ENCODE data around the gene IGFBP3. TPM values are rescaled to one million over a fixed set of nuclear protein-coding genes. Genes with fewer than 3 reads are reported as not detected.

IGFBP3 gene
- total RNA-seq, 2 experiments from 2014 or later = 8.0 to 10.0 TPM

DNA sequence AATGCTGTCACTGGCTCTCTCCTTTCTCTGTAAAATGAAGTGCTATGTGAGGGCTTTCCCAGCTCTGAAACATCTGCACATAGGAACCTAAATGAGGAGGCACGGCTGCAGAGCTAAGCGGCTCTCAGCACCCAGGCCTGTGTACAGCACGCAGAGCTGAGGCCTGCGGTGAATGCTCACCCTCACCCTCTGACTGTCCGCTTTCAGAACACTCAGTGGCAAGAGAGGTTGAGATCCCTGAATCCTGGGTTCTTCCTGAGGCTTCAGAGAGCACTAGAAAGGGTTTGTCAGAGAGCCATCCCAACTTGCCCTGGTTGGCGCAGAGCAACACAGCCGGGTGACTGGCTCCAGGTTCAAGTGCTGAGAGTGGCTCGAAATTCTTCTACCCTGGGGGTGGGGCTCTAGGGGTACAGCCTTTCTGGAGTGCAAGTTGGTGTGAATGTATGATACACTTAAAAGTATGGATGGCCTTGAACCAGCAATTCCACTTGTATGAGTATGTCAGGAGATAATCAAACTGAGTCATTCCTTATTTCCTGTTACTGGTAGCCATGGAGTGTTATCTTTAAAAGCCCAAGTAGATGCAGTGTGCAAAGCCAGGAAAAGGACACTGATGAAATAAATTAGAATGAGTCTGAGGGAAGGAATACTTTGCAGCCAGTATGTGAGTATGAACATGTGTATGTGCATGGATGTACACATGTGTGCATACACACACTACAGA, 46.5 kb downstream of the IGFBP3 start:
- Mint-ChIP-seq H3K27ac (no peak overlapping the region), H3K9me3 (peaks cover 4% of the 10 kb centered on the region), H3K36me3 (ENCODE audit: low read depth) (no peaks in the 10 kb centered on the region), H3K27me3 (no peaks in the 10 kb centered on the region), H3K4me1 (ENCODE audit: low read depth) (no peaks in the 10 kb centered on the region), H3K4me3 (no peak overlapping the region)
- Histone ChIP-seq H3K27ac (ENCODE audit: low read depth in 1 of 2, low read length in 2 of 2) (no peak overlapping the region), H3K9me3 (ENCODE audit: control insufficient read depth in 1 of 2, insufficient read depth in 1 of 2, low read length in 2 of 2) (peaks cover 12 to 16% of the 10 kb centered on the region in 2 experiments), H3K4me3 (ENCODE audit: low read length) (no peak overlapping the region), H3K36me3 (ENCODE audit: insufficient read depth, low read length) (no peaks in the 10 kb centered on the region), H3K27me3 (ENCODE audit: control insufficient read depth in 1 of 2, insufficient read depth in 2 of 2, low read length in 2 of 2) (peaks cover 0 to 4% of the 10 kb centered on the region in 2 experiments), H3K4me1 (ENCODE audit: insufficient read depth, low read length) (no peaks in the 10 kb centered on the region)
- TF ChIP-seq, protein P1, sequence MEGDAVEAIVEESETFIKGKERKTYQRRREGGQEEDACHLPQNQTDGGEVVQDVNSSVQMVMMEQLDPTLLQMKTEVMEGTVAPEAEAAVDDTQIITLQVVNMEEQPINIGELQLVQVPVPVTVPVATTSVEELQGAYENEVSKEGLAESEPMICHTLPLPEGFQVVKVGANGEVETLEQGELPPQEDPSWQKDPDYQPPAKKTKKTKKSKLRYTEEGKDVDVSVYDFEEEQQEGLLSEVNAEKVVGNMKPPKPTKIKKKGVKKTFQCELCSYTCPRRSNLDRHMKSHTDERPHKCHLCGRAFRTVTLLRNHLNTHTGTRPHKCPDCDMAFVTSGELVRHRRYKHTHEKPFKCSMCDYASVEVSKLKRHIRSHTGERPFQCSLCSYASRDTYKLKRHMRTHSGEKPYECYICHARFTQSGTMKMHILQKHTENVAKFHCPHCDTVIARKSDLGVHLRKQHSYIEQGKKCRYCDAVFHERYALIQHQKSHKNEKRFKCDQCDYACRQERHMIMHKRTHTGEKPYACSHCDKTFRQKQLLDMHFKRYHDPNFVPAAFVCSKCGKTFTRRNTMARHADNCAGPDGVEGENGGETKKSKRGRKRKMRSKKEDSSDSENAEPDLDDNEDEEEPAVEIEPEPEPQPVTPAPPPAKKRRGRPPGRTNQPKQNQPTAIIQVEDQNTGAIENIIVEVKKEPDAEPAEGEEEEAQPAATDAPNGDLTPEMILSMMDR (IDR thresholded peaks at IDR 0.05) = no peak
- intact Hi-C loops (cut with DNase I, micrococcal nuclease) = no loop called here
- DNase-seq = no peak
- no peak for ATAC-seq (ENCODE audit: poor library complexity)
- CTCF ChIA-PET = no interaction called here
- POLR2A ChIA-PET = no interaction called here

DNA sequence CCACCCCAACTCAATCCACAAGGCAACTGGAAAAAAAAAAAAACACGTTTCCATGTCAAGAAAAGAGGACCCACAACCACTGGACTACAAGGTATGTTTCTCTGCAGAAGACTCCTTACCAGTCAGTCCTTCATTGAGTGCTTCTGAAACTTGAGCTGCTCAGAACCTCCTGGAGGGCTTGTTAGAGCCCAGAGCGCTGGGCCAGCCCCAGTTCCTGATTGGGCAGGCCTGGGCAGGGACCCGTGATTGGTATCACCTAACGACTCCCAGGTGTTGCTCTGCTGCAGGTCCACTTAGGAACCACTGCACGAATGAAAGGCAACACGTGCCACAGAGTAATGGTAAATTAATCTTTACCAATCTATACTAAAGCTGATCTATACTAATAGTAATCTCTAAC, 47.7 kb downstream of the IGFBP3 start:
- H3K27ac ChIP-seq (ENCODE audit: low read depth in 1 of 2, low read length in 2 of 2) = no peak overlapping the region
- no peak overlapping the region for H3K4me3 ChIP-seq (ENCODE audit: low read length)
- H3K27me3 ChIP-seq (ENCODE audit: control insufficient read depth in 1 of 2, insufficient read depth in 2 of 2, low read length in 2 of 2) = peaks cover 0 to 4% of the 10 kb centered on the region in 2 experiments
- H3K9me3 ChIP-seq (ENCODE audit: control insufficient read depth in 1 of 2, insufficient read depth in 1 of 2, low read length in 2 of 2) = peaks cover 8 to 12% of the 10 kb centered on the region in 2 experiments
- no peaks in the 10 kb centered on the region for H3K4me1 Mint-ChIP-seq (ENCODE audit: low read depth)
- H3K4me3 Mint-ChIP-seq = no peak overlapping the region
- CTCF ChIA-PET = no interaction called here
- no peaks in the 10 kb centered on the region for H3K4me1 ChIP-seq (ENCODE audit: insufficient read depth, low read length)
- DNase-seq (no peak), ATAC-seq (ENCODE audit: poor library complexity) (no peak)
- POLR2A ChIA-PET = no interaction called here
- H3K36me3 Mint-ChIP-seq (ENCODE audit: low read depth) = no peaks in the 10 kb centered on the region
- no peaks in the 10 kb centered on the region for H3K9me3 Mint-ChIP-seq
- TF ChIP-seq, protein P1 (IDR thresholded peaks at IDR 0.05) = no peak
- intact Hi-C loops (cut with DNase I, micrococcal nuclease) = no loop called here
- H3K36me3 ChIP-seq (ENCODE audit: insufficient read depth, low read length) = no peaks in the 10 kb centered on the region
- H3K27ac Mint-ChIP-seq = no peak overlapping the region
- H3K27me3 Mint-ChIP-seq = peaks cover 5% of the 10 kb centered on the region

DNA sequence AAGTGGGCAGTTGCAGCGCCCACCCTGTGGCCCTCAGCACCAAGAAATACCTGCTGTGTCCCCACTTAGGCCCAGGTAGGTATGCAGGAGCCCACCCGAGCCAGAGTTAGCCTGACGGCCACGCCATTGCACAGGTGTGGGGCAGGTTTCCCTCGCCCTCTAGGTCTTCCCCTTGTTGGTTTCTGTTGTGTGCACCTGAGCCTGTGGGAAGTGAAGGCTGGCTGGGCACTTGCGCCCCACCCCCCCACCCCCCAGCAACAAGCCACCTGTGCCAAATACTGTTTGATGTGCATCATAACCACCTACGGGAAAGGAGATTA, 48.1 kb downstream of the IGFBP3 start, which contains the start of gene CCDC201:
Gene CCDC201 (minus strand): TSS at position 48 of the 320 bp plus-strand sequence. CDS start 75 bp downstream, outside the sequence.
- no peaks in the 10 kb centered on the region for H3K4me1 ChIP-seq (ENCODE audit: insufficient read depth, low read length)
- no peak within 1 kb of the TSS for H3K4me3 ChIP-seq (ENCODE audit: low read length)
- Mint-ChIP-seq H3K27ac (no peak within 1 kb of the TSS), H3K9me3 (no peaks in the 10 kb centered on the region), H3K27me3 (peaks cover 5% of the 10 kb centered on the region), H3K36me3 (ENCODE audit: low read depth) (no peaks in the 10 kb centered on the region), H3K4me1 (ENCODE audit: low read depth) (no peaks in the 10 kb centered on the region), H3K4me3 (no peak within 1 kb of the TSS)
- no peak for DNase-seq
- CTCF ChIA-PET = no interaction called here
- H3K9me3 ChIP-seq (ENCODE audit: control insufficient read depth in 1 of 2, insufficient read depth in 1 of 2, low read length in 2 of 2) = peaks cover 4 to 9% of the 10 kb centered on the region in 2 experiments
- intact Hi-C loops (cut with DNase I, micrococcal nuclease) = no loop called here
- no peak within 1 kb of the TSS for H3K27ac ChIP-seq (ENCODE audit: low read depth in 1 of 2, low read length in 2 of 2)
- POLR2A ChIA-PET = no interaction called here
- H3K36me3 ChIP-seq (ENCODE audit: insufficient read depth, low read length) = no peaks in the 10 kb centered on the region
- H3K27me3 ChIP-seq (ENCODE audit: control insufficient read depth in 1 of 2, insufficient read depth in 2 of 2, low read length in 2 of 2) = peaks cover 0 to 4% of the 10 kb centered on the region in 2 experiments
- ATAC-seq (ENCODE audit: poor library complexity) = no peak
- TF ChIP-seq, protein P1 (IDR thresholded peaks at IDR 0.05) = no peak
